GM20431 (cell line): ENCODE data around the gene ZBED4.

ENCODE experiments used
- in situ Hi-C: fragments of 300-500 bp; cut with MseI, MboI; formaldehyde crosslinking; loops from one replicate; pipeline ENCODE4 v1.15.0; 2020; ENCODE audit warnings: low sequenced_read_pairs; ENCODE audit not compliant: unreplicated experiment

ZBED4 gene

DNA sequence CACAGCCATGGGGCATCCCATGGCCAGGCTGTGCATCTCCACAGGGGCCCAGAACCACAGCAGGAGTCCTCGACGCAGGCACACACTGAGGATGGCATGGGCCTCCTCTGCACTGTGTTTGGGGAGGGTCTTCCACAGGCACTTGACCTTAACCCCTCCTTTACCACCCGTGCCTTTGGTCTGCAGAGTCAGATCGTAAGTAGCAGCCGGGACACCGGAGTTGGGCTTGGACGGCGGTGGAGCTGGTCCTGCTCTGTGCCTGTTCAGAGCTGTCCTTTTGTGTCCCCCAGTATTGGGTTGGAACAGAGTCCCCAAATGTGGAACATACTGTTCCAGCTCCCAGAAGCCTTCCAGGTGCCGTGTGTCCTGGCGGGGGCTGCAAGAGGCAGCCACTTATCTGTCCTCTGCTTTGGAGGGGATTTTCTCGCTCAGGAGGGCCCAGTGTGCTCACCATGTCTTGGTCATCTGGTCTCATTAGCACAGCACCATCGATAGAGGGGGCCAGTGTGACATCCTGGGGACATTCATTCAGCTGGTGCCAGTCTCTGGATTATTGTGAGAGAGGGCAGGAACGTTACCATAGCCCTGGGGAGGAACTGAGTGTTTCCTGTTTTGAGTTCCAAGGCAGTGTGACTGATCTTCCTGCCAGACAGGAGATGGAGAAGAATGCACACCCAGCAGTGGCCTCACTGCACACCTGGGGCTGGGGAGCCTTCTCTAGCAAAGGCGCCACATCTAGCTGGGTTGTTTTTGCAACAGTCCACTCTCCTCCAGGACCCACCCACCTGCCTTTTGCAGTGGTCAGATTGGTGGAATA is 77.2 kb downstream of the ZBED4 start:
- in situ Hi-C loops, result loop anchor here (10.0 kb wide), 1 partner anchor 104 kb away; no protein-coding TSS in a partner anchor

DNA sequence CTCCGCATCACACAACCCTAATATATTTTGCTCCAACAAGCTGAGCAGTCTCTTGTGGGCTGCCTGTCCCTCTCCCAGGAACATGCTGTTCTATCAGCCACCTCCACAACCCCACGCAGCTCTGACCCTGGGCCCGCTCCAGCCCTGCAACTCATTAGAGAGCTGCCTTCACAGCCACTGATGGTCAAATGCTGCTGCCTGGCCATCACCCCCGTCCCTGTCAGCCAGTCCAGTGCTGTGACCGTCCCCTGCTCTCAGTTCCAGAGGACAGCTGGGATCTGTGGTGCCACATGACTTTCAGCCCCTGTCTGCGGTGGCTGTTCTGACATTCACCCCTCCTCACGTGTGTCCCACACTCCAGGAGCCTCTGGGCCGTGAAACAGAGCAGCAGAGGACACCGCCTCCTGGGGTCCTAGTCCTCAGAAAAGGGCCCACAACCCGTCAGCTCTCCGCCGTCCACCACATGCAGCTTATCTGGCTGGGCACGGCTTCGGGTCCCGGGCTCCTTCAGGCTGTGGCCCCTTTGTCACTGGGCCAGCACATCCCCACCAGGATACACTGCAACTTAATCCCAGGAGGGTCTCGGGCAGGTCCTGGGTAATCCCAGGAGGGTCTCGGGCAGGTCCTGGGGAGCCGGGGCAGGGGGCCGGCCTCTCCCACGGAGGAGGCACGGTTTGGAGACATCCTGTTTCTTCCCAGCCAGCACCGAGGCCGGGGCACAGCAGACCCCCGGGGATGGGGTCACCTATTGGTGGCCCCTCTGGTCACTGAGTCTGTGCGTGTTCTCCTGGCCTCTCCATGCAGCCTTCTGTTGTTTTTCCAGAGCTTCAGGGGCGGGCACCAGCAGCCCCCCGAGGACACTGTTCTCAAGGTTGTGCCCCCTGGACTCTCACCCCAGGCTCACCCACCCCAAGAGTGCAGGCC is 79.9 kb downstream of the ZBED4 start:
- in situ Hi-C loops, result loop anchor here (10.0 kb wide), 1 partner anchor 101 kb away; no protein-coding TSS in a partner anchor

DNA sequence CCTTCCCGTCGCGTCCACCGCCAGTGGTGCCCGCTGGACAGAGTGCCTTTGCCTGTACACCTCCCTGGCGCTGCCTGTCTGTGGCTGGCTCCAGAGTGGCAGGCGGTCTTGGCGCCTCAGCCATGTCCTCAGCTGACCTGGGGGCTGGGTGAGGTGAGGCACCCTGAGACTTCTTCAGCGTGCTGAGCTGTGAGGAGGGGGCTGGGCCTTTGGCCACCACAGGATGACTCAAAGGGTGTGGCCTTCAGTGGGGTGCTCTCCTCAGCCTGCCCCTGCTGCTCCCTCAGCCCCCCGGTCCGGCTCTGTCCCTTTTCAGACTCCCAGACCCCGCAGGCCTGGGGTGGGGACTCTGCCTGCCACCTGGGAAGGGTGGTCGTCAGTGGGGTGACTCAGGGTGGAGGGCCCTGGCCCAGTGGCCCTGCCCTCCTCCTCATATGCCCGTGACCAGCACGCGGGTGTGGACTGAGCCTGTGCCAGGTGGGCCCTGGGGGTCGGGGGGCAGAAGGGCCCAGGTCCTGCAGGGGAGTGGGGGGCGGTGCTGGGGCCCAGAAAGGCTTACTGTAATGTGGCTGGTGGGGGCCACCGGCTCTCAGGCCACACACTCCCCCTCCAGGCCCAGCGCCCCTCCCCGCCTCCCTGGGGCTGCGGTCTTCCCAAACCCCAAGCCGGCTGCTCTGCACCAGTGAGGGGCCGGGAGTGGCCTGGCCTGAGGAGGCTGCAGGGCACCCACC is 80.7 kb downstream of the ZBED4 start:
- in situ Hi-C loops, result loop anchor here (10.0 kb wide), 1 partner anchor 100 kb away; no protein-coding TSS in a partner anchor

DNA sequence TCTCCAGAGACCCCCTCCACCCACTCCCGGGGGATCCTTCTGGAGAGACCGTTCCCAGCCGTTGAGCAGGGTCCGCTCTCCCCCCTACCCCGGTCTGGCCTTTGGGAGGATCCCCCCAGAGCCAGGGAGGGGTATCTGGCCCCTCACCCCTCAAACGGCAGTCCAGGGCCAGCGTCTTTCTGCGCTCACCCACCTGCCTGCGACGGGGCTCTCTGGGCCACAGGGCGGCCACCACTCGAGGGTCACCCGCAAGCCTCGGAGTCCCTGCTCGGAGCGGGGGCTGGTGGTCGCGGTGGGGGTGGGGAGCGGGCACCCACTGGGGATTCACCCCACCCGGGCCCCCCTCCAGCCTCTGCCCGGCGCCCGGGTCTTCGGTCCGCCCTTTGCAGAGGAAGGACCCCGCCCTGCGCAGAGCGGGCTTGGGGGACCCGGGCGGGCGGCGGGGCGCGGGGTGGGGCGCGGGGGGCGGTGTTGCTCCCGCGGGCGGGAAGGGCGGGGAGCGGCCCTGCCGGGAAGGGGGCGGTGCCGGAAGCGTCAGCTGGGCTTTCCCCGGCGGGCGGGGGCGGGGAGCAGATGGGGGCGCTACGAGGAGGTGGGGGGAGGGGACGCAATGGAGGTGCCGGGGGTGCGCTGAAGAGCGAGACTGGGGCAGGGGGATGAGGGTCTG is 81.4 kb downstream of the ZBED4 start:
- in situ Hi-C loops, result loop anchor here (10.0 kb wide), 1 partner anchor 100 kb away; no protein-coding TSS in a partner anchor

DNA sequence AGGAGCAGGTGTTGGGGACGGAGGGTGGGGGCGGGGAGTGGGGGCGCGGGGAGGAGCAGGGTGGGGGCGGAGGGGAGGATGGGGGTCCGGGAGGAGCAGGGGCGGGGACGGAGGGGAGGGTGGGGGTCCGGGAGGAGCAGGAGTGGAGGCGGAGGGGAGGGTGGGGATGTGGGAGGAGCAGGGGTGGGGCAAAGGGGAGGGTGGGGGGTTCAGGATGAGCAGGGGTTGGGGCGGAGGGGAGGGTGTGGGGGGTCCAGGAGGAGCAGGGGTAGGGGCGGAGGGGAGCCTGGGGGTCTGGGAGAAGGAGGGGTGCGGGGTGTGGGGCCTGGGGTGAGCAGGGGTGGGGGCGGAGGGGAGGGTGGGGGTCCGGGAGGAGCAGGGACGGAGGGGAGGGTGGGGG is 81.9 kb downstream of the ZBED4 start:
- in situ Hi-C loops, result loop anchor here (10.0 kb wide), 1 partner anchor 99 kb away; no protein-coding TSS in a partner anchor

DNA sequence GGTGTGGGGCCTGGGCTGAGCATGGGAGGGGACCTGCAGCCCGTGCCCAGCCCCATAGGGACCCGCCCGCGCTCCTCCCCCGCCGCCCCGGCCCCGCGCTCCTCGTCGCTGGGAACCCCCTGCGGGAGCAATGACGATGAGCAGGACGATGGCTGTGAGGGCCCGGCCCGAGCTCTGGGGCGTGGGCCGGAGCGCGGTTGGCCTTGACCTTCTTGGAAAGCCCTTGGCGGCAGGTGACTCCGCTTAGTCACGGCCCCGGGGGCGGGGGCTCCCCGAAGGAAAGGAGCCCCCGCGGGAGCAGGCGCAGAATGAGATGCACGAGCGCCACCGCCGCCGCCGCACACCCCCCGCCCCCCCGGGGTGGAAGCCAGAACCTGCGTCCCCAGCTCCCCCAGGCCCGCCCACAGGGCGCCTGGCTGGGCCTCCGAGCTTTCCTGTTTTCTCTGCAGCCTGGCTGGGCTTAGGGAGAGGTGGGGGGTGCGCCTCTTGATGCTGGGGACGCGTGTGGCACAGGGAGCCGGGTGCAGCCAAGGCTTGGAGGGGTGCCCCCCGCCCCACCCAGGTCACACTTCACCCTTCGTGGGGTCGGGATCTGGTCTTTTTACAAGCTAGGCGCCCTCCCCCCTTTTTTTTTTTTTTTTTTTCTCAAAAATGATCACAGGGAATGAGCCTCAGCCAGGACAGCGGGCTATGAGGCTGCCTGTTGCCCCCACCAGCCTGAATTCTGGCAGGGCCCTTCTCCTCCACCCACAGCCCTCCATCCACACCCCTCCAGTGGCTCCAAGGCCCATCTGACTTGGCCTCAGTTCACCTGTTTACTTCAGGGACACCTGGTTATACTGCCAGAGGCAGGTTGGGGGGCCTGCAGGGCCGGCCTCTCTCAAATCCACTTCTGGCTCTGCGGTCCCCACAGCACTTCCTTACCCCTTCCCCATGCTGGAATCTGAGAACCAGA is 82.7 kb downstream of the ZBED4 start:
- in situ Hi-C loops, result loop anchor here (10.0 kb wide), 1 partner anchor 99 kb away; no protein-coding TSS in a partner anchor

DNA sequence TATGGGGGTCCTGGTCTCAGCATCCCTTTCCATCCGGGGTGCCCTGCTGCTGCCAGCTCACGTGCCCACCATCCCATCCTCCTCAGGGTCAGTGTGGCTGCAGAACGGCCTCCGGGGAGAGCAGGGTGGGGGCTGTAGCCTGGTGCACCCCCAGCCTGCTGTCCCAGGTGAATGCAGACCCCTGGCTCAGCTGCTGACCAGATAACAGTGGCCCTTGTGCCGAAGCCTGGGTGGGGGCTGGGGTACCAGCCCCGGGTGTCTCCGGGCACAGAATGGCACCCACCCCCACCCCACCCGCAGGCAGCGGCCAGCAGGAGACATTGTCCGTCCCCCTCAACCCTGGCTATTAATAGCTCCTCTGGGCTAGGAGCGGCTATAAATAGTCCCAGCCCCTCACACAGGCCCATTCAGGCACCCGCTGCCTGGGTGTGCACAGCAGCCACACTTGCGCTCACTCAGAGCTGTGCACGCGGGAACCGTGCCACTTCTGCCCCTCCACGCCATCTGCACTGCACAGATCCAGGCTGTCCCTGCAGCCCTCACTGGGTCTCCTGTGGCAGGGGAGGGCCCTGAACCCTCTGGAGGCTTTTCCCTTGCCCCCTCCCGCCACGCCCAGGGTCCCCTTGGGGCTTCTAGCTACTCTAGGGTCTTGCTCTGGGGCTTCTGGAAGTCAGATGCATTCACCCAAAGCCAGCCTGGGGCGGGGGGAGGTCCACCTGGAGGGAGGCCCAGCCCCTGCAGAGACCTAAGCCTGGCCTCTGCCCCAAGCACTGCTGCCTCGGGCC is 83.5 kb downstream of the ZBED4 start:
- in situ Hi-C loops, result loop anchor here (10.0 kb wide), 1 partner anchor 98 kb away; no protein-coding TSS in a partner anchor

DNA sequence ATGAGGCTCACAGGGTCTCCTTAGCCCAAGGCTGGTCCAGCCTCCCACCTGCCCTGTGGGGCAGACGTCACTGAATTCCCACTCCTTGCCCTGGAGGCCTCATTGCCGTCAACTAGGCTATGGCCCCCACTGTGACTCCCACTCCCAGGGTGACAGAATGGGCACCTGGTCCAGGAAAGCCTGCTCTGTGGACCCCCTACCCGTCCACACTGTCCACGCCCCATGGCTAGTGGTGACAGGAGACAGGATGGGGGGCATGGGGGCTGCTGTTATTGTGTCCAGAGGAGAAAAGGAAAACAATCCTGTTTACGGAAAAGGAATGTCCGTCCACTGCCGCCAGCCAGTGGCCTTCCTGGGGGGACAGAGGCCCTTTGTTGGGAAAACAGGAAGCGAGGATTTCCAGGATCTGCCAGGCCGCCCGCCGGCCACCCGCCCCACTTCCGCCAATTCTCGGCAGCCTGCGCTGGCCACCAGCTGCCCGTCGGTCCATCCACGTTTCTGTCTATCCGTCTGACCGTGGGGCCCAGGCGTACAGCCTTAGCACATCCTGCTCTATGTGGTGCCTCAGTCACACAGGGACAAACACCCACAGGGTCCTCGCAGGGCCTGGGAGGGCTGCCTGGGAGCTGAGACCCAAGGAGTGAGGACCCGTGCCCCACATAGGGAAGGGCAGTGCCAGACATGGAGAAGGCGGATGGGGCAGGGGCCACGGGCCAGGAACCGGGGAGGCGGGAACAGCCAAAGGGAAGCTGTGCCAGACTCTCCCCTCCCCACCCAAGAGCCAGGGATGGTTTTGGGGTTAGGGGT is 84.3 kb downstream of the ZBED4 start:
- in situ Hi-C loops, result loop anchor here (10.0 kb wide), 1 partner anchor 97 kb away; no protein-coding TSS in a partner anchor

DNA sequence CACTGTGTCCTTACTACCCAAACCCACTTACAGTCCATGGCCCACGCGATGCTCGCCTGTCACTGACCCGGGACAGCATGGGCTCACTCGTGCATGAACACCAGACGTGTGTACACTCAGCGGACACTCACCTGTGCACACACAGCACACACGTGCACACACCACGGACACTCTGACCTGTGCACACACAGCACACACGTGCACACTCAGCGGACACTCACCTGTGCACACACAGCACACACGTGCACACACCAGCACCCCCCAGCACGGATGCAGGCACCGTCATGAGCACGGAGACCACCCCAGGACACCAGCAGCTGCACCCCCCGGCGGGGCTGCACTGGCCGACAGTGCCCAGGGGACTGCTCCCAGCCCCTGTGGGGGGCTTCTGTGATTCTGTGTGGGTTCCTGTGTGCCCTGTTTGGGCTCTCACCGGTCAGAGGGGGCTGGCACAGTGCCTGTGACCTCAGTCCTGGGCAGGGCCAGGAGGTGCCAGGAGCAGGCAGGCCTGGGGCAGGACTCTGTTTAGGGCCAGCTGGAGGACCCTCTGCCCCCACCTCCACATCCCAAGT is 85.0 kb downstream of the ZBED4 start:
- in situ Hi-C loops, result loop anchor here (10.0 kb wide), 1 partner anchor 96 kb away; no protein-coding TSS in a partner anchor
